Measurements from ENCODE around the gene AVPR2. TPM values are rescaled to one million over a fixed set of nuclear protein-coding genes. Genes with fewer than 3 reads are reported as not detected.

AVPR2 gene
- total and polyA plus RNA-seq, 10 of the 15 experiments (the other 5 are each of a cell fraction or from before 2014, with no cell fraction given) = 0.12 to 0.37 TPM; not detected in 8

DNA sequence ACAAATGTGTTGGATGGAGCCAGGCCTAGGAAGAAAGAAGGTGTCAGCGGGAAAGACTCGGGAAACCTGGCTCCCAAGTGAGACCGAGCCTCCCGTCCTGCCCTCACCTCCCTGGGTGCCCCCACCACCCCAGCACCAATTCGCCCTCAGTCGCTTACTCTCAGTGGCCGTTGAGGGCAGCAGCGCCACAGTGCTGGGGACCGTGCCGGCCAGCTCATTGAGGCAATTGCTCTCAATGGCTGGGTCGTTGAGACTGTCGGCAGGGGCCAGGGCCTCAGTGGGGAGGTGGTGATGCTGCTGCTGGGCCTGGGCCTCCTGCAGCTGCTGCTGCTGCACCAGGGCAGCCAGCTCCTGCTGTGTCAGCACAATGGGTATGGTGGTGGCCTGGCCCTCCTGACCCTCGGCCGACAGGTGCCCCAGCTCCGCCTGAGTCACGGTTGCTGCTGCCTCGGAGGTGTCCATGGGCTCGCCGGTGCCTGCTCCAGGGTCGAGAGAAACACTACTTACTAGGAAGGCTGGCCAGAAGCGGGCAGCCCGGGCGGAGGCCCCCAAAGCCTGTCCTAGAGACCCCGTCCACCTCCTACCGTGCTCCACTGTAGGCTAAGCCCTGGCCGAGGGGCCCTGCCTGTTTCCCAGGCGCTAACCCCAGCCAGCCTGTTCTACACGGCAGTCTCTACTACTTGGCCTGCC lies 47.4 kb downstream of the AVPR2 start:
- no peaks in the 10 kb centered on the region for H4K20me1 ChIP-seq (ENCODE audit: control insufficient read depth, insufficient read depth)
- no peaks in the 10 kb centered on the region for H3K9me3 ChIP-seq (replicated peaks; ENCODE audit: control insufficient read depth, insufficient read depth, low read length)
- ChIA-PET SMC1A (ENCODE audit: uncharacterized antibody, unreplicated experiment) (interaction anchor here (0.5 kb wide), 1 partner anchor 158 kb away, joined by 3 read pairs; no protein-coding TSS in a partner anchor), CTCF (interaction anchor here (0.6 to 8.7 kb wide), 5 partner anchors 17 to 190 kb away, joined by 3 to 172 read pairs (median 3); partner anchors contain the start of genes ARHGAP4 and NAA10), POLR2A (interaction anchor here (0.5 to 0.9 kb wide), 2 partner anchors 16 to 57 kb away, joined by 3 to 4 read pairs; no protein-coding TSS in a partner anchor), RAD21 (ENCODE audit: unreplicated experiment) (interaction anchor here (1.1 to 2.0 kb wide), 2 partner anchors 17 to 27 kb away, joined by 3 to 5 read pairs; no protein-coding TSS in a partner anchor)
- no peaks in the 10 kb centered on the region; the same call in 1 of the 2 replicates for H3K79me2 ChIP-seq (ENCODE audit: control insufficient read depth, insufficient read depth, low read length)
- no peaks in the 10 kb centered on the region for H3K27me3 ChIP-seq (replicated peaks in 1 of 2; ENCODE audit: control insufficient read depth in 2 of 2, insufficient read depth in 2 of 2, low read length in 1 of 2)
- DNase-seq (ENCODE audit: low read depth, low spot score) (no peak), FAIRE-seq (no peak), ATAC-seq (no peak)
- no peak overlapping the region for H3K4me3 ChIP-seq
- in situ Hi-C loops (cut with MboI) = no loop called here
- H3K9ac ChIP-seq (ENCODE audit: control insufficient read depth, insufficient read depth, low read length) = no peak overlapping the region
- no peaks in the 10 kb centered on the region for H3K4me1 ChIP-seq (ENCODE audit: control insufficient read depth, insufficient read depth, low read length)
- H3K36me3 ChIP-seq (ENCODE audit: control insufficient read depth in 2 of 2, insufficient read depth in 2 of 2, low read length in 1 of 2) = peaks cover 6 to 59% of the 10 kb centered on the region in 2 experiments
- intact Hi-C loops (cut with micrococcal nuclease; ENCODE audit: unreplicated experiment) = loop anchor here (5.0 kb wide), 1 partner anchor 395 kb away; no protein-coding TSS in a partner anchor
- H2AFZ ChIP-seq (ENCODE audit: control insufficient read depth, low read depth, low read length) = no peak overlapping the region
- H3K4me2 ChIP-seq (ENCODE audit: control insufficient read depth, insufficient read depth) = no peak overlapping the region
- TF ChIP-seq TCF3 (IDR thresholded peaks at IDR 0.05; ENCODE audit: borderline replicate concordance, insufficient read depth, low read depth, low read length) = no peak
- no peak for TF ChIP-seq PAX8 (IDR thresholded peaks at IDR 0.05)
- no peak for TF ChIP-seq YY1 (IDR thresholded peaks at IDR 0.05; ENCODE audit: low read depth, low read length)
- peak; percentile 12; the same call in 1 of the 2 replicates for TF ChIP-seq POLR2A (IDR thresholded peaks at IDR 0.05; ENCODE audit: low read depth, low read length)
- no peak for TF ChIP-seq CREB1 (IDR thresholded peaks at IDR 0.05; ENCODE audit: low read depth)
- WGBS (ENCODE audit: insufficient coverage, insufficient replicate concordance, low lambda C conversion rate, missing lambda C conversion rate) = 96% methylated on average over 28 of the region's 28 CpGs
- no TSS peak for BruUV-seq (replicated peaks)
- H3K27ac ChIP-seq (ENCODE audit: control insufficient read depth, insufficient read depth) = no peak overlapping the region
